Measurements from ENCODE around the gene METAP1D. TPM values are rescaled to one million over a fixed set of nuclear protein-coding genes. Genes with fewer than 3 reads are reported as not detected.
"Not testable (repeated sequence)": the region's sequence is repeated elsewhere in the genome, so short reads cannot be mapped to it uniquely, and the experiment has no call there.

Gene METAP1D
- total RNA-seq, 4 donors from 2014 or later = 0.75 to 6.4 (median 3.6) TPM

DNA sequence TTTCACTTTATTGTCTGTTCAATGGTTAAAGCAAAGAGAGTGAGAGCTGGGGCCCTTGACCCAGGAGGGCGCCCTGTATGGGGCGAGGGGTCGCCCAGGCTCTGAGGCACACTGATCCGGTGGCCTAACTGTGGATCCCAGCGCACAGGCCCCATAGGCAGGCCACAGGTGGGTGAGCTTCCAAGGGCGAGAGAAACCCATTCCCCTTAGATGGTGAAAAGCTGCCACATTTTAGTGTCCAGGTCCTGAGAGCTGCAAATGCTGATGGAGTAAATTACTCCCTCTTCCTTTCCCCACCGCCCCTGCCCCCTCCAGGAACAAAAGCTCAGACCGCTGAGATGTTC lies 108.8 kb downstream of the METAP1D start:
- no peak for TF ChIP-seq POLR2AphosphoS5 (IDR thresholded peaks at IDR 0.05)
- TF ChIP-seq, protein P1, sequence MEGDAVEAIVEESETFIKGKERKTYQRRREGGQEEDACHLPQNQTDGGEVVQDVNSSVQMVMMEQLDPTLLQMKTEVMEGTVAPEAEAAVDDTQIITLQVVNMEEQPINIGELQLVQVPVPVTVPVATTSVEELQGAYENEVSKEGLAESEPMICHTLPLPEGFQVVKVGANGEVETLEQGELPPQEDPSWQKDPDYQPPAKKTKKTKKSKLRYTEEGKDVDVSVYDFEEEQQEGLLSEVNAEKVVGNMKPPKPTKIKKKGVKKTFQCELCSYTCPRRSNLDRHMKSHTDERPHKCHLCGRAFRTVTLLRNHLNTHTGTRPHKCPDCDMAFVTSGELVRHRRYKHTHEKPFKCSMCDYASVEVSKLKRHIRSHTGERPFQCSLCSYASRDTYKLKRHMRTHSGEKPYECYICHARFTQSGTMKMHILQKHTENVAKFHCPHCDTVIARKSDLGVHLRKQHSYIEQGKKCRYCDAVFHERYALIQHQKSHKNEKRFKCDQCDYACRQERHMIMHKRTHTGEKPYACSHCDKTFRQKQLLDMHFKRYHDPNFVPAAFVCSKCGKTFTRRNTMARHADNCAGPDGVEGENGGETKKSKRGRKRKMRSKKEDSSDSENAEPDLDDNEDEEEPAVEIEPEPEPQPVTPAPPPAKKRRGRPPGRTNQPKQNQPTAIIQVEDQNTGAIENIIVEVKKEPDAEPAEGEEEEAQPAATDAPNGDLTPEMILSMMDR (IDR thresholded peaks at IDR 0.05) = no peak
- Histone ChIP-seq H3K36me3 (no peaks in the 10 kb centered on the region), H3K4me1 (peaks cover 0 to 17% (median 7%) of the 10 kb centered on the region in 4 donors), H3K27me3 (peaks cover 78% of the 10 kb centered on the region), H3K4me3 (no peak overlapping the region), H3K27ac (no peak overlapping the region), H3K9me3 (no peaks in the 10 kb centered on the region)
- WGBS, 2 donors (ENCODE audit: low coverage in 1 of 2) = 62 to 78% methylated on average over 3 to 8 of the region's 8 CpGs
- intact Hi-C loops (cut with DNase I; ENCODE audit: low total_unique reads) (loop anchor here (10.0 kb wide), 1 partner anchor 404 kb away; no protein-coding TSS in a partner anchor), in situ Hi-C loops (cut with MboI; ENCODE audit: low pct_ligation_motif_present in 1 of 4, low pct_unique_long_range_greater_than_20kb in 1 of 4, low sequenced_read_pairs in 3 of 4) (loop anchor here (10.0 to 25.0 kb wide), 4 partner anchors 296 to 521 kb away; no protein-coding TSS in a partner anchor)
- no peak for DNase-seq

DNA sequence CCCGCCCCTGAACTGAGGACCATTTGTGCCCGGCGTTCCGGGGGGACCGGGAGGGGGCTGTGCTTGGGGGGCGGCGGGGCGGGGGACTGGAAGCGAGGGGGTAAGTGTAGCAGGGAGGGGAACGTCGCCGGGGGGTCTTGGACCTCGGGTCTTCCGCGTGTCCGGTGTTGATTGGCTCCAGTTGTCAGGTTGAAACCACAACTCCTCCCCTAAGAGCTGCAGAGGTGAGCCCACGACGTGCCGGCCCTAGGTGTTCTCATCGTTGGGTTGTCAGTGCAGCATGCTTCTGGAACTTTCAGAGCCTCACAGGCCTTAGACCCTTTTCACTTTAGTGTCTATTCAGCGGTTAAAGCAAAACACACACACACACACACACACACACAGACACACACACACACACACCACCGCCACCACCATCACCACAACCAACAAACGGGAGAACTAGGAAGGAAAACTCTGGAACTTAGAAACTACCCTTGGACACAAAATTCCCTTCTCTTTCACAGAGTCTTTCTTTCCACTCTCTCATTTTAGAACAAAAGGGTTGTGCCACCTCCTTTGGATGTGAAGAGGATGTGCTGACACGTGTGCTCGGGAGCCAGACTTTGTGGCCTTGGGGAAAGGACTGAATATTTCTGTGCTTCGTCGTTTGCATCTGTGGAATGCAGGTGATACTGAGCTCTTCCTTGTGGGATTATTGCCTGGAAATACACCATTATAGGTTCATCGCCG lies 109.7 kb downstream of the METAP1D start:
- H3K4me1 ChIP-seq = peaks cover 0 to 11% (median 7%) of the 10 kb centered on the region in 4 donors
- no peak overlapping the region for H3K27ac ChIP-seq
- no peak for DNase-seq
- TF ChIP-seq, protein P1 (IDR thresholded peaks at IDR 0.05) = no peak
- TF ChIP-seq POLR2AphosphoS5 (IDR thresholded peaks at IDR 0.05) (no peak), EP300 (IDR thresholded peaks at IDR 0.05; ENCODE audit: low read depth) (no peak), POLR2A (IDR thresholded peaks at IDR 0.05) (no peak)
- intact Hi-C loops (cut with DNase I; ENCODE audit: low total_unique reads) (loop anchor here (10.0 kb wide), 1 partner anchor 405 kb away; no protein-coding TSS in a partner anchor), in situ Hi-C loops (cut with MboI; ENCODE audit: low pct_ligation_motif_present in 1 of 4, low pct_unique_long_range_greater_than_20kb in 1 of 4, low sequenced_read_pairs in 3 of 4) (loop anchor here (10.0 to 25.0 kb wide), 4 partner anchors 297 to 522 kb away; no protein-coding TSS in a partner anchor)
- H3K27me3 ChIP-seq = peaks cover 77% of the 10 kb centered on the region
- no peak overlapping the region for H3K4me3 ChIP-seq
- H3K36me3 ChIP-seq = no peaks in the 10 kb centered on the region
- H3K9me3 ChIP-seq = no peaks in the 10 kb centered on the region
- WGBS, 2 donors (ENCODE audit: low coverage in 1 of 2) = 59 to 60% methylated on average over 16 to 29 of the region's 29 CpGs

DNA sequence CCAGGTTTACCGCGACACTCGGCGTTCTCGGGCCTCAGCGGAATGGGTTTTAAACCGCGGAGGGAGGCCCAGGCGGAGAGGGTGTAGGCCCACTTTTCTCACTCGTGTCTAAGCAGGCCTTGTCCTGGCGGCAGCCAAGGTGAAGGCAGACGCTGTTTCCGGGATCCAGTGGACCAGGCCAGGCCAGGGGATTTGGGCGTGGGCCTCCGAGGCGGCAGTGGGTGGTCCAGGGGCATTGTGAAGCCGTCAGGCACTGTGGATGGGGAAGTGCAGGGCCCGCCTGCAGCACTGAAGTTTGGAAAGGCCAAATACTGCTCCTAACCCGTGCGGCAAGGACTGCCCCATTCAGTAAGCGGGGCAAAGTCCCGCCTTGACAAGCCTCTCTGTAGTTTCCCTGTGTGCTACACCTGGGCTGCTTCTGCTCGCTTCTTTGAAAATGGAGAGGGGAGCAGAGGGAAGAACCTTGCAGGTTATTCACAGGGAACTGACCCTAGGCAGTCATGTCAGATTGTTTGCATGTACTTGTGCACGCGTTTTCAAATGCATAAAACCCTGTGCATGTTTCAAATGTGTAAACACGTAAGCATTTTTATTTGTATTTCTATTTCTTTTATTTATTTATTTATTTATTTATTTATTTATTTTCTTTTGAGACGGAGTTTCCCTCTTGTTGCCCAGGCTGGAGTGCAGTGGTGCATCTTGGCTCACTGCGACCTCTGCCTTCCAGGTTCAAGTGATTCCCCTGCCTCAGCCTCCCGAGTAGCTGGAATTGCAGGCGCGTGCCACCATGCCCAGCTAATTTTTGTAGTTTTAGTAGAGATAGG lies 110.4 kb downstream of the METAP1D start:
- 79 to 82% methylated on average over 3 to 31 of the region's 31 CpGs for WGBS, 2 donors (ENCODE audit: low coverage in 1 of 2)
- no peak for TF ChIP-seq POLR2A (IDR thresholded peaks at IDR 0.05)
- TF ChIP-seq POLR2AphosphoS5 (IDR thresholded peaks at IDR 0.05) = no peak
- TF ChIP-seq, protein P1 (IDR thresholded peaks at IDR 0.05) = no peak
- TF ChIP-seq EP300 (IDR thresholded peaks at IDR 0.05; ENCODE audit: low read depth) = no peak
- in situ Hi-C loops (cut with MboI; ENCODE audit: low pct_ligation_motif_present in 1 of 4, low pct_unique_long_range_greater_than_20kb in 1 of 4, low sequenced_read_pairs in 3 of 4) (loop anchor here (10.0 to 25.0 kb wide), 4 partner anchors 298 to 523 kb away; no protein-coding TSS in a partner anchor), intact Hi-C loops (cut with DNase I; ENCODE audit: low total_unique reads) (loop anchor here (10.0 kb wide), 2 partner anchors 405 to 535 kb away; no protein-coding TSS in a partner anchor)
- no peaks in the 10 kb centered on the region for H3K36me3 ChIP-seq
- no peak for DNase-seq
- H3K4me1 ChIP-seq = peaks cover 0 to 11% (median 7%) of the 10 kb centered on the region in 4 donors
- H3K27me3 ChIP-seq = peaks cover 75% of the 10 kb centered on the region
- H3K9me3 ChIP-seq = no peaks in the 10 kb centered on the region
- no peak overlapping the region for H3K4me3 ChIP-seq
- H3K27ac ChIP-seq = no peak overlapping the region

DNA sequence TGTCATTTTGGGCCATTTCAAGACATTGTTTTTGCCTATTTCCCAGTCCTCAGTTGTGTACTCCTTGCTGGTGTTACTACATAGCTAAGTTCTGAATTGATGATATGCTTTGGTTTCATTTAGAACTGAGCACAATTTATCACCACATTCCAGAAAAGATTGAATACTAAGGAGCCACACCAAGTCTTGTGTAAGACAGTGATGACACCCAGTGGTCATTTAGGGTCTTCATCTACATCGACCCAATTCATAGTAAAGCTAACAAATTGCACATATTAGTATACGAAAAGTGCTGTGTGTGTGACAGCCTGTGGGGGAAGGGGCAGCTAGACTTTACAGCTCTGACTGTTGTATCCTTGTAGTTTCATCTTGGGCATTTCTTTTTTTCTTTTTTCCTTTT lies 113.9 kb downstream of the METAP1D start:
- Histone ChIP-seq H3K27me3 (peaks cover 60% of the 10 kb centered on the region), H3K4me1 (no peaks in the 10 kb centered on the region), H3K4me3 (no peak overlapping the region), H3K36me3 (no peaks in the 10 kb centered on the region), H3K27ac (no peak overlapping the region), H3K9me3 (no peaks in the 10 kb centered on the region)
- intact Hi-C loops (cut with DNase I; ENCODE audit: low total_unique reads) = loop anchor here (10.0 kb wide), 1 partner anchor 539 kb away; no protein-coding TSS in a partner anchor
- DNase-seq = no peak
- WGBS, 2 donors (ENCODE audit: low coverage in 1 of 2) = 17 to 36% methylated on average over 2 of the region's 2 CpGs
- in situ Hi-C loops (cut with MboI; ENCODE audit: low pct_ligation_motif_present in 1 of 4, low pct_unique_long_range_greater_than_20kb in 1 of 4, low sequenced_read_pairs in 3 of 4) = loop anchor here (25.0 kb wide), 3 partner anchors 301 to 526 kb away; no protein-coding TSS in a partner anchor
- no peak for TF ChIP-seq POLR2AphosphoS5 (IDR thresholded peaks at IDR 0.05)
- TF ChIP-seq, protein P1 (IDR thresholded peaks at IDR 0.05) = no peak
- TF ChIP-seq POLR2A (IDR thresholded peaks at IDR 0.05) = no peak
- no peak for TF ChIP-seq EP300 (IDR thresholded peaks at IDR 0.05; ENCODE audit: low read depth)

DNA sequence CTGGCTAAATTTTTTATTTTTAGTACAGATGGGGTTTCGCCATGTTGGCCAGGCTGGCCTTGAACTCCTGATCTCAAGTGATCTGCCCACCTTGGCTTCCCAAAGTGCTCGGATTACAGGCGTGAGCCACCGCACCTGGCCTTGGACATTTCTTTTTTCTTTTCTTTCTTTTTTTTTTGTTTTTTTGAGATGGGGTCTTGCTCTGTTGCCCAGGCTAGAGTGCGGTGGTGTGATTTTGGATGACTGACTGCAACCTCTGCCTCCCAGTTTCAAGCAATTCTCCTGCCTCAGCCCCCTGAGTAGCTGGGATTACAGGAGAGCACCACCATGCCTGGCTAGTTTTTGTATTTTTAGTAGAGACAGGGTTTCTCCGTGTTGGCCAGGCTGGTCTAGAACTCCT lies 114.4 kb downstream of the METAP1D start:
- 88% methylated on average over 6 of the region's 6 CpGs; no CpG with 5 or more reads in 1 of the 2 donors for WGBS, 2 donors (ENCODE audit: low coverage in 1 of 2)
- intact Hi-C loops (cut with DNase I; ENCODE audit: low total_unique reads) (loop anchor here (10.0 kb wide), 1 partner anchor 539 kb away; no protein-coding TSS in a partner anchor), in situ Hi-C loops (cut with MboI; ENCODE audit: low pct_ligation_motif_present in 1 of 4, low pct_unique_long_range_greater_than_20kb in 1 of 4, low sequenced_read_pairs in 3 of 4) (loop anchor here (25.0 kb wide), 3 partner anchors 302 to 527 kb away; no protein-coding TSS in a partner anchor)

More for the DNA sequence above, 114.4 kb downstream of the METAP1D start:
- not testable (repeated sequence) for H3K4me3 ChIP-seq, H3K9me3 ChIP-seq, H3K4me1 ChIP-seq, H3K27ac ChIP-seq, H3K36me3 ChIP-seq, DNase-seq
- H3K27me3 ChIP-seq = peaks cover 55% of the 10 kb centered on the region
